Muscle layer of colon (tissue), 2 donors: Measurements from ENCODE around the gene EDA.
"Not testable (repeated sequence)": the region's sequence is repeated elsewhere in the genome, so short reads cannot be mapped to it uniquely, and the experiment has no call there.

Experiments used
- H3K27ac ChIP-seq: one replicate; pipeline ENCODE4 v1.7.0; 2013; ENCODE audit warnings: low read depth, mild to moderate bottlenecking, low read length, moderate library complexity
- H3K27me3 ChIP-seq, 2 donors: one replicate each; pipeline ENCODE4 v1.7.0; 2013; ENCODE audit warnings: low read length in 2 of 2, mild to moderate bottlenecking in 2 of 2; ENCODE audit not compliant: insufficient read depth in 2 of 2, control insufficient read depth in 1 of 2
- H3K36me3 ChIP-seq: one replicate; pipeline ENCODE4 v1.7.0; 2013; ENCODE audit warnings: mild to moderate bottlenecking, low read length; ENCODE audit not compliant: insufficient read depth
- H3K4me1 ChIP-seq: one replicate; pipeline ENCODE4 v1.7.0; 2013; ENCODE audit warnings: mild to moderate bottlenecking, low read length; ENCODE audit not compliant: insufficient read depth
- H3K4me3 ChIP-seq, 2 donors: one replicate each; pipeline ENCODE4 v1.7.0; 2013; ENCODE audit warnings: low read length in 2 of 2, low read depth in 1 of 2, mild to moderate bottlenecking in 1 of 2, moderate library complexity in 1 of 2
- H3K9ac ChIP-seq: one replicate; pipeline ENCODE4 v1.7.0; 2013; ENCODE audit warnings: low read length
- H3K9me3 ChIP-seq: one replicate; pipeline ENCODE4 v1.7.0; 2013; ENCODE audit warnings: mild to moderate bottlenecking, low read length
- donor health status: abdominal sarcoma.
- donor health status: Adenocarcinoma of cecum.

EDA gene

GRCh38 chrX:69959712-69960111 is 343.8 kb downstream of the EDA start:
- Histone ChIP-seq H3K36me3 (no peaks in the 10 kb centered on the region), H3K4me3 (no peak overlapping the region)

GRCh38 chrX:69961365-69962072 is 345.6 kb downstream of the EDA start:
- Histone ChIP-seq H3K9me3 (no peaks in the 10 kb centered on the region), H3K27ac (no peak overlapping the region), H3K4me3 (no peak overlapping the region), H3K9ac (no peak overlapping the region), H3K36me3 (no peaks in the 10 kb centered on the region), H3K27me3 (no peaks in the 10 kb centered on the region), H3K4me1 (no peaks in the 10 kb centered on the region)

More at GRCh38 chrX:69959712-69960111, 343.8 kb downstream of the EDA start:
- no peaks in the 10 kb centered on the region for H3K27me3 ChIP-seq
- no peaks in the 10 kb centered on the region for H3K9me3 ChIP-seq
- H3K27ac ChIP-seq: no peak overlapping the region
- H3K4me1 ChIP-seq: no peaks in the 10 kb centered on the region
- no peak overlapping the region for H3K9ac ChIP-seq

GRCh38 chrX:69968950-69969349 is 353.0 kb downstream of the EDA start:
- no peaks in the 10 kb centered on the region for H3K27me3 ChIP-seq

GRCh38 chrX:69969460-69969859 is 353.5 kb downstream of the EDA start:
- Histone ChIP-seq H3K36me3 (no peaks in the 10 kb centered on the region), H3K27ac (no peak overlapping the region), H3K4me3 (no peak overlapping the region), H3K9me3 (no peaks in the 10 kb centered on the region), H3K27me3 (no peaks in the 10 kb centered on the region), H3K4me1 (no peaks in the 10 kb centered on the region), H3K9ac (no peak overlapping the region)

More at GRCh38 chrX:69968950-69969349, 353.0 kb downstream of the EDA start:
- no peak overlapping the region for H3K4me3 ChIP-seq
- no peak overlapping the region for H3K9ac ChIP-seq
- no peak overlapping the region for H3K27ac ChIP-seq
- H3K36me3 ChIP-seq: no peaks in the 10 kb centered on the region
- H3K4me1 ChIP-seq: no peaks in the 10 kb centered on the region
- no peaks in the 10 kb centered on the region for H3K9me3 ChIP-seq

- Histone ChIP-seq H3K4me3 (no peak overlapping the region), H3K4me1 (no peaks in the 10 kb centered on the region), H3K9ac (no peak overlapping the region), H3K36me3 (no peaks in the 10 kb centered on the region), H3K9me3 (no peaks in the 10 kb centered on the region), H3K27me3 (no peaks in the 10 kb centered on the region), H3K27ac (no peak overlapping the region)
Measured at GRCh38 chrX:69987691-69988090, 371.8 kb downstream of the EDA start.

GRCh38 chrX:69988955-69989394 is 373.1 kb downstream of the EDA start:
- H3K27ac ChIP-seq: no peak overlapping the region
- no peak overlapping the region for H3K4me3 ChIP-seq
- no peaks in the 10 kb centered on the region for H3K36me3 ChIP-seq
- no peaks in the 10 kb centered on the region for H3K27me3 ChIP-seq
- H3K9me3 ChIP-seq: no peaks in the 10 kb centered on the region
- H3K4me1 ChIP-seq: no peaks in the 10 kb centered on the region
- no peak overlapping the region for H3K9ac ChIP-seq

- H3K36me3 ChIP-seq: no peaks in the 10 kb centered on the region
- H3K9ac ChIP-seq: no peak overlapping the region
- H3K9me3 ChIP-seq: no peaks in the 10 kb centered on the region
- peaks cover 6% of the 10 kb centered on the region for H3K4me1 ChIP-seq
- no peaks in the 10 kb centered on the region for H3K27me3 ChIP-seq
- no peak overlapping the region for H3K27ac ChIP-seq
- no peak overlapping the region for H3K4me3 ChIP-seq
Measured at GRCh38 chrX:69991685-69992084, 375.8 kb downstream of the EDA start.

GRCh38 chrX:69993494-69993893 is 377.6 kb downstream of the EDA start:
- Histone ChIP-seq H3K27me3 (no peaks in the 10 kb centered on the region), H3K4me3 (no peak overlapping the region), H3K27ac (no peak overlapping the region), H3K9me3 (no peaks in the 10 kb centered on the region), H3K4me1 (peaks cover 6% of the 10 kb centered on the region), H3K9ac (no peak overlapping the region), H3K36me3 (no peaks in the 10 kb centered on the region)

GRCh38 chrX:69995362-69996112 is 379.6 kb downstream of the EDA start:
- H3K27me3 ChIP-seq: no peaks in the 10 kb centered on the region
- no peak overlapping the region for H3K4me3 ChIP-seq
- H3K36me3 ChIP-seq: no peaks in the 10 kb centered on the region
- no peak overlapping the region for H3K27ac ChIP-seq
- no peaks in the 10 kb centered on the region for H3K9me3 ChIP-seq
- no peak overlapping the region for H3K9ac ChIP-seq
- H3K4me1 ChIP-seq: peaks cover 6% of the 10 kb centered on the region

- no peaks in the 10 kb centered on the region for H3K27me3 ChIP-seq
- H3K27ac ChIP-seq: no peak overlapping the region
- H3K4me1 ChIP-seq: peaks cover 6% of the 10 kb centered on the region
- no peak overlapping the region for H3K4me3 ChIP-seq
- H3K36me3 ChIP-seq: no peaks in the 10 kb centered on the region
- H3K9me3 ChIP-seq: no peaks in the 10 kb centered on the region
- H3K9ac ChIP-seq: no peak overlapping the region
Measured at GRCh38 chrX:69996113-69996468, 380.2 kb downstream of the EDA start.

- H3K4me1 ChIP-seq, H3K27me3 ChIP-seq, H3K9me3 ChIP-seq, H3K36me3 ChIP-seq, H3K4me3 ChIP-seq, H3K9ac ChIP-seq, H3K27ac ChIP-seq: not testable (repeated sequence)
Measured at GRCh38 chrX:69998299-69998698, 382.4 kb downstream of the EDA start.

GRCh38 chrX:70001269-70001668 is 385.4 kb downstream of the EDA start:
- H3K4me1 ChIP-seq: no peaks in the 10 kb centered on the region
- H3K9ac ChIP-seq: no peak overlapping the region
- H3K9me3 ChIP-seq: no peaks in the 10 kb centered on the region
- no peak overlapping the region for H3K27ac ChIP-seq
- H3K36me3 ChIP-seq: no peaks in the 10 kb centered on the region
- H3K4me3 ChIP-seq: no peak overlapping the region
- H3K27me3 ChIP-seq: no peaks in the 10 kb centered on the region
